ENCODE results near the gene FFAR3.
"Not testable (repeated sequence)": the region's sequence is repeated elsewhere in the genome, so short reads cannot be mapped to it uniquely, and the experiment has no call there.

Gene FFAR3

DNA sequence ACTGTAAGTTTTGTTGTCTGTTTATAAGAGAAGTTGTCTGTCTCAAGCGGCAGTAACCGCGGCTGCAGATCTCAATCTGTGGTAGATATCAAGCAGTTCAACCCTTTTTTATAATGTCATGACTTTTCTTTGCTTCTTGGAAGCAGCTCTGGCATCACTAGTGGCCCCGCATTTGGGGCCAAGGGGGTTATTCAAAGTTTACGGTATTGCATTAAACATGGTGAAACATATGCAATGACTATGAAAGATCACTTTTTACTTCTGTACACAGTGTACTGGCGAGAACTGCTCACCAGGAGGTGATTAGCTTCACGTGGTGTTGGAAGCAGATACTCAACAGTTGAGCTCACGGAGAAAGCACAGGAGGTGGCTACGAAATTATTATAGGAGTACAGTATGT lies 4.6 kb upstream of the FFAR3 start:
- H2AFZ ChIP-seq (ENCODE audit: low read length) = no peak overlapping the region

DNA sequence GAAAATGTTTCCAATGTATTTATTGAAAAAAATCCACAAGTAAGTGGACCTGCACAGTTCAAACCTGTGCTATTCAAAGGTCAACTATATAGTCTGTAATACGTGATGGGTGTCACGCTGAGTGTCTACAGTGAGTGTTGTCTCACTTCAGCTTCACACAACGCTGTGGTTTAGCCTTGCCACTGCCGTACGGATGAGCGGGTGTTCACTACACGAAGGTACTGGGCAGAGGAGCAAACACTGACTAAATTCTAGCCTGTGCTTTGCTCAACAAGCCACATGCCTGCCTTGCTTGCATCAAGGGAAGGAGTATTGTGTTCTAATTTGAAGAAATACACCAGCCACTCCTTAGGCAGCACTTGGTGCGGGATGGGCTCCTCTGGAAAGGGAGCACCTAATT lies 3.4 kb upstream of the FFAR3 start:
- TF ChIP-seq EZH2phosphoT487 (IDR thresholded peaks at IDR 0.05; ENCODE audit: low read length) (no peak), EZH2 (optimal IDR thresholded peaks at IDR 0.05; ENCODE audit: low read depth, low read length) (no peak), CTCF (IDR thresholded peaks at IDR 0.05; ENCODE audit: low read length) (no peak)
- no peaks in the 10 kb centered on the region for H3K79me2 ChIP-seq (ENCODE audit: low read length)
- no peaks in the 10 kb centered on the region for H3K9me2 ChIP-seq (replicated peaks; ENCODE audit: insufficient read depth, low read length)
- peaks cover 50% of the 10 kb centered on the region for H3K27me3 ChIP-seq (replicated peaks; ENCODE audit: insufficient read depth, low read length)
- H3K27ac ChIP-seq (ENCODE audit: low read length) = no peak overlapping the region
- no peaks in the 10 kb centered on the region for H3K4me1 ChIP-seq (ENCODE audit: low read length)
- H3K9me3 ChIP-seq (replicated peaks; ENCODE audit: insufficient read depth, low read length) = no peaks in the 10 kb centered on the region
- H3K4me3 ChIP-seq (ENCODE audit: low read length) = no peak overlapping the region
- H2AFZ ChIP-seq (ENCODE audit: low read length) = no peak overlapping the region
- H3K4me2 ChIP-seq (ENCODE audit: low read depth, low read length) = no peak overlapping the region
- no peaks in the 10 kb centered on the region for H3F3A ChIP-seq (ENCODE audit: insufficient read depth, low read length)
- no peak overlapping the region for H3K9ac ChIP-seq (ENCODE audit: low read length)
- H4K20me1 ChIP-seq (ENCODE audit: insufficient read depth, low read length) = no peaks in the 10 kb centered on the region
- no peaks in the 10 kb centered on the region for H3K36me3 ChIP-seq (replicated peaks; ENCODE audit: insufficient read depth, low read length)
- no peak for DNase-seq

More for the DNA sequence above, 4.6 kb upstream of the FFAR3 start:
- Histone ChIP-seq H4K20me1 (ENCODE audit: insufficient read depth, low read length) (no peaks in the 10 kb centered on the region), H3K4me2 (ENCODE audit: low read depth, low read length) (no peak overlapping the region), H3K27ac (ENCODE audit: low read length) (no peak overlapping the region), H3K36me3 (replicated peaks; ENCODE audit: insufficient read depth, low read length) (no peaks in the 10 kb centered on the region), H3K27me3 (replicated peaks; ENCODE audit: insufficient read depth, low read length) (peaks cover 63% of the 10 kb centered on the region), H3K4me1 (ENCODE audit: low read length) (no peaks in the 10 kb centered on the region), H3K4me3 (ENCODE audit: low read length) (no peak overlapping the region), H3K9me2 (replicated peaks; ENCODE audit: insufficient read depth, low read length) (no peaks in the 10 kb centered on the region), H3K79me2 (ENCODE audit: low read length) (no peaks in the 10 kb centered on the region), H3K9me3 (replicated peaks; ENCODE audit: insufficient read depth, low read length) (no peaks in the 10 kb centered on the region), H3K9ac (ENCODE audit: low read length) (no peak overlapping the region), H3F3A (ENCODE audit: insufficient read depth, low read length) (no peaks in the 10 kb centered on the region)
- TF ChIP-seq EZH2 (optimal IDR thresholded peaks at IDR 0.05; ENCODE audit: low read depth, low read length) (no peak), CTCF (IDR thresholded peaks at IDR 0.05; ENCODE audit: low read length) (no peak), EZH2phosphoT487 (IDR thresholded peaks at IDR 0.05; ENCODE audit: low read length) (no peak)
- DNase-seq = no peak

DNA sequence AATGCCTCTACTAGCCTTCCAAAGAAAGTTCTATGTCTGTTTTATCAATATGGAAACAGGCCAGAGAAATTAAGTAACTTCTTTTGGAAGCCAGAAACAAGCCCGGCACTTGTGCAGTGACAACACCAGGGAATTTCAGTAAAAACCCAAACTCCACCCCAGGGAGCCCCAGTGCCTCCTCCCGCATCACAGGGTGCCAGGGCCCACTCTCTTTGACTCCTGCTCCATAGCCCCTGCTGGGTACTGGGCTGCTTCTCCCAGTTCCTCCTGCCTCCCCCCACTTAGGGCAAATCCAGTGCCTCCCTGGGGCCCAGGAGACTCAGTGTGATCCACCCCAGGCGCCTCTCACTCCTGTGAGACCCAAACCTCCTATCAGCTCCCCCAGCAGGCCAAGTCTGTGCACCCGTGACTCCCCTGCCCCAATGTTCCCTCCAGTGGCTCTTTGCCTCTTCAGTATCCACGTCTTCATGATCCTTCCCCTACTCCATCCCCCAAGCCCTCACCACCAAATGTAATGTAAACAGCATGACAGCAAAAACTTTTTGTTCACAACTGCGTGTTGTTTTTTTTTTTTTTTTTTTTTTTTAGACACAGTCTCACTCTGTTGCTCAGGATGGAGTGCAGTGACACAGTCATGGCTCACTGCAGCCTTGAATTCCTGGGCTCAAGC lies 2.3 kb upstream of the FFAR3 start:
- no peak overlapping the region for H3K9ac ChIP-seq (ENCODE audit: low read length)
- no peak overlapping the region for H3K27ac ChIP-seq (ENCODE audit: low read length)
- no peak overlapping the region for H2AFZ ChIP-seq (ENCODE audit: low read length)
- no peaks in the 10 kb centered on the region for H3K4me1 ChIP-seq (ENCODE audit: low read length)
- no peaks in the 10 kb centered on the region for H3K36me3 ChIP-seq (replicated peaks; ENCODE audit: insufficient read depth, low read length)
- no peak for DNase-seq
- no peak overlapping the region for H3K4me3 ChIP-seq (ENCODE audit: low read length)
- H3K4me2 ChIP-seq (ENCODE audit: low read depth, low read length) = no peak overlapping the region
- H3K9me2 ChIP-seq (replicated peaks; ENCODE audit: insufficient read depth, low read length) = no peaks in the 10 kb centered on the region
- no peaks in the 10 kb centered on the region for H3K9me3 ChIP-seq (replicated peaks; ENCODE audit: insufficient read depth, low read length)
- peaks cover 44% of the 10 kb centered on the region for H3K27me3 ChIP-seq (replicated peaks; ENCODE audit: insufficient read depth, low read length)
- no peaks in the 10 kb centered on the region for H3K79me2 ChIP-seq (ENCODE audit: low read length)
- no peak for TF ChIP-seq EZH2 (optimal IDR thresholded peaks at IDR 0.05; ENCODE audit: low read depth, low read length)
- TF ChIP-seq CTCF (IDR thresholded peaks at IDR 0.05; ENCODE audit: low read length) = no peak
- TF ChIP-seq EZH2phosphoT487 (IDR thresholded peaks at IDR 0.05; ENCODE audit: low read length) = no peak
- no peaks in the 10 kb centered on the region for H4K20me1 ChIP-seq (ENCODE audit: insufficient read depth, low read length)
- no peaks in the 10 kb centered on the region for H3F3A ChIP-seq (ENCODE audit: insufficient read depth, low read length)

GRCh38 chr19:35358834-35359233 lies 574 bp downstream of the FFAR3 start:
- not testable (repeated sequence) for DNase-seq; H3K36me3 ChIP-seq (replicated peaks; ENCODE audit: insufficient read depth, low read length); H3K9ac ChIP-seq (ENCODE audit: low read length); H3K79me2 ChIP-seq (ENCODE audit: low read length); H3K4me2 ChIP-seq (ENCODE audit: low read depth, low read length); H4K20me1 ChIP-seq (ENCODE audit: insufficient read depth, low read length); H3K4me3 ChIP-seq (ENCODE audit: low read length); H3K9me3 ChIP-seq (replicated peaks; ENCODE audit: insufficient read depth, low read length); H3K9me2 ChIP-seq (replicated peaks; ENCODE audit: insufficient read depth, low read length); H3F3A ChIP-seq (ENCODE audit: insufficient read depth, low read length); H2AFZ ChIP-seq (ENCODE audit: low read length); H3K27ac ChIP-seq (ENCODE audit: low read length); H3K4me1 ChIP-seq (ENCODE audit: low read length)
- peaks cover 47% of the 10 kb centered on the region for H3K27me3 ChIP-seq (replicated peaks; ENCODE audit: insufficient read depth, low read length)

- peaks cover 51% of the 10 kb centered on the region for H3K27me3 ChIP-seq (replicated peaks; ENCODE audit: insufficient read depth, low read length)
- H3K79me2 ChIP-seq (ENCODE audit: low read length) = not testable (repeated sequence)
Measured at GRCh38 chr19:35359395-35359794, 1.1 kb downstream of the FFAR3 start.

More at GRCh38 chr19:35359395-35359794, 1.1 kb downstream of the FFAR3 start:
- not testable (repeated sequence) for H3K4me1 ChIP-seq (ENCODE audit: low read length); H2AFZ ChIP-seq (ENCODE audit: low read length); H3K9me2 ChIP-seq (replicated peaks; ENCODE audit: insufficient read depth, low read length); H3K27ac ChIP-seq (ENCODE audit: low read length); H3F3A ChIP-seq (ENCODE audit: insufficient read depth, low read length); DNase-seq; H3K9ac ChIP-seq (ENCODE audit: low read length); H3K4me2 ChIP-seq (ENCODE audit: low read depth, low read length); H3K4me3 ChIP-seq (ENCODE audit: low read length); H4K20me1 ChIP-seq (ENCODE audit: insufficient read depth, low read length); H3K9me3 ChIP-seq (replicated peaks; ENCODE audit: insufficient read depth, low read length); H3K36me3 ChIP-seq (replicated peaks; ENCODE audit: insufficient read depth, low read length)

All from MM.1S (cell line).